ENCODE data around the gene CHCHD6. TPM values are rescaled to one million over a fixed set of nuclear protein-coding genes. Genes with fewer than 3 reads are reported as not detected.

Gene CHCHD6
- total RNA-seq, 2 experiments from 2014 or later = 8.7 to 9.3 TPM

- Histone ChIP-seq H3K27ac (ENCODE audit: low read depth in 1 of 2, low read length in 2 of 2) (no peak overlapping the region), H3K9me3 (ENCODE audit: control insufficient read depth in 1 of 2, insufficient read depth in 1 of 2, low read length in 2 of 2) (no peaks in the 10 kb centered on the region), H3K36me3 (ENCODE audit: insufficient read depth, low read length) (no peaks in the 10 kb centered on the region), H3K4me1 (ENCODE audit: insufficient read depth, low read length) (no peaks in the 10 kb centered on the region), H3K27me3 (ENCODE audit: control insufficient read depth in 1 of 2, insufficient read depth in 2 of 2, low read length in 2 of 2) (no peaks in the 10 kb centered on the region), H3K4me3 (ENCODE audit: low read length) (no peak overlapping the region)
- Mint-ChIP-seq H3K4me1 (ENCODE audit: low read depth) (no peaks in the 10 kb centered on the region), H3K27me3 (no peaks in the 10 kb centered on the region), H3K36me3 (ENCODE audit: low read depth) (no peaks in the 10 kb centered on the region), H3K9me3 (no peaks in the 10 kb centered on the region), H3K27ac (no peak overlapping the region), H3K4me3 (no peak overlapping the region)
- intact Hi-C loops (cut with DNase I, micrococcal nuclease) = no loop called here
- ChIA-PET CTCF (no interaction called here), POLR2A (no interaction called here)
- ATAC-seq (ENCODE audit: poor library complexity) (no peak), DNase-seq (no peak)
- no peak for TF ChIP-seq CTCF (IDR thresholded peaks at IDR 0.05)
Observed at GRCh38 chr3:126999383-126999782, 295.3 kb downstream of the CHCHD6 start.

- H3K9me3 ChIP-seq (ENCODE audit: control insufficient read depth in 1 of 2, insufficient read depth in 1 of 2, low read length in 2 of 2) = no peaks in the 10 kb centered on the region
- no peak overlapping the region for H3K27ac ChIP-seq (ENCODE audit: low read depth in 1 of 2, low read length in 2 of 2)
- CTCF ChIA-PET = no interaction called here
- POLR2A ChIA-PET = no interaction called here
- TF ChIP-seq CTCF (IDR thresholded peaks at IDR 0.05) = no peak
- H3K4me3 ChIP-seq (ENCODE audit: low read length) = no peak overlapping the region
- intact Hi-C loops (cut with DNase I, micrococcal nuclease) = no loop called here
- no peaks in the 10 kb centered on the region for H3K27me3 Mint-ChIP-seq
- no peaks in the 10 kb centered on the region for H3K4me1 Mint-ChIP-seq (ENCODE audit: low read depth)
- H3K27ac Mint-ChIP-seq = no peak overlapping the region
- H3K36me3 Mint-ChIP-seq (ENCODE audit: low read depth) = no peaks in the 10 kb centered on the region
- H3K4me3 Mint-ChIP-seq = no peak overlapping the region
- no peaks in the 10 kb centered on the region for H3K36me3 ChIP-seq (ENCODE audit: insufficient read depth, low read length)
- no peaks in the 10 kb centered on the region for H3K4me1 ChIP-seq (ENCODE audit: insufficient read depth, low read length)
- no peaks in the 10 kb centered on the region for H3K9me3 Mint-ChIP-seq
- no peaks in the 10 kb centered on the region for H3K27me3 ChIP-seq (ENCODE audit: control insufficient read depth in 1 of 2, insufficient read depth in 2 of 2, low read length in 2 of 2)
- DNase-seq = no peak
- no peak for ATAC-seq (ENCODE audit: poor library complexity)
Observed at GRCh38 chr3:127000119-127000518, 296.1 kb downstream of the CHCHD6 start.

- H3K4me1 ChIP-seq (ENCODE audit: insufficient read depth, low read length) = no peaks in the 10 kb centered on the region
- no peak overlapping the region for H3K27ac ChIP-seq (ENCODE audit: low read depth in 1 of 2, low read length in 2 of 2)
- DNase-seq (no peak), ATAC-seq (ENCODE audit: poor library complexity) (no peak)
- H3K36me3 ChIP-seq (ENCODE audit: insufficient read depth, low read length) = no peaks in the 10 kb centered on the region
- H3K9me3 Mint-ChIP-seq = no peaks in the 10 kb centered on the region
- no peak for TF ChIP-seq CTCF (IDR thresholded peaks at IDR 0.05)
- no peaks in the 10 kb centered on the region for H3K4me1 Mint-ChIP-seq (ENCODE audit: low read depth)
- no peak overlapping the region for H3K4me3 Mint-ChIP-seq
- no peaks in the 10 kb centered on the region for H3K9me3 ChIP-seq (ENCODE audit: control insufficient read depth in 1 of 2, insufficient read depth in 1 of 2, low read length in 2 of 2)
- no peak overlapping the region for H3K4me3 ChIP-seq (ENCODE audit: low read length)
- POLR2A ChIA-PET = no interaction called here
- H3K27me3 Mint-ChIP-seq = no peaks in the 10 kb centered on the region
- no peak overlapping the region for H3K27ac Mint-ChIP-seq
- H3K27me3 ChIP-seq (ENCODE audit: control insufficient read depth in 1 of 2, insufficient read depth in 2 of 2, low read length in 2 of 2) = no peaks in the 10 kb centered on the region
- no peaks in the 10 kb centered on the region for H3K36me3 Mint-ChIP-seq (ENCODE audit: low read depth)
- CTCF ChIA-PET = no interaction called here
- intact Hi-C loops (cut with DNase I, micrococcal nuclease) = no loop called here
Observed at GRCh38 chr3:127000761-127001160, 296.7 kb downstream of the CHCHD6 start.
